ENCODE measurements around the gene PSMA3.

PSMA3 gene

GRCh38 chr14:58282925-58283593, 38.4 kb downstream of the PSMA3 start:
- H3K4me1 Mint-ChIP-seq = peaks cover 63% of the 10 kb centered on the region
- H3K36me3 Mint-ChIP-seq = peaks cover 99% of the 10 kb centered on the region
- no peaks in the 10 kb centered on the region for H3K9me3 Mint-ChIP-seq
- DNase-seq (ENCODE audit: low spot score in 2 of 2) = no peak
- no peak for ATAC-seq
- H3K27ac Mint-ChIP-seq = peak overlapping the region; percentile 53
- no peak overlapping the region for H3K4me3 Mint-ChIP-seq

GRCh38 chr14:58283730-58284129, 39.1 kb downstream of the PSMA3 start:
- ATAC-seq (no peak), DNase-seq (ENCODE audit: low spot score in 2 of 2) (no peak)
- Mint-ChIP-seq H3K4me1 (peaks cover 68% of the 10 kb centered on the region), H3K27ac (peak overlapping the region; percentile 4), H3K4me3 (no peak overlapping the region), H3K36me3 (peaks cover 99% of the 10 kb centered on the region), H3K9me3 (no peaks in the 10 kb centered on the region)

GRCh38 chr14:58285132-58285531, 40.5 kb downstream of the PSMA3 start:
- Mint-ChIP-seq H3K36me3 (peaks cover 99% of the 10 kb centered on the region), H3K9me3 (no peaks in the 10 kb centered on the region), H3K4me1 (peaks cover 73% of the 10 kb centered on the region), H3K27ac (peak overlapping the region; percentile 4), H3K4me3 (no peak overlapping the region)
- ATAC-seq (no peak), DNase-seq (ENCODE audit: low spot score in 2 of 2) (no peak)

- peaks cover 99% of the 10 kb centered on the region for H3K36me3 Mint-ChIP-seq
- H3K27ac Mint-ChIP-seq = no peak overlapping the region
- H3K9me3 Mint-ChIP-seq = no peaks in the 10 kb centered on the region
- ATAC-seq = no peak
- no peak for DNase-seq (ENCODE audit: low spot score in 2 of 2)
- no peak overlapping the region for H3K4me3 Mint-ChIP-seq
- peaks cover 55% of the 10 kb centered on the region for H3K4me1 Mint-ChIP-seq
Observed at GRCh38 chr14:58287607-58288042, 43.0 kb downstream of the PSMA3 start.

GRCh38 chr14:58288106-58288792, 43.6 kb downstream of the PSMA3 start:
- ATAC-seq (no peak), DNase-seq (ENCODE audit: low spot score in 2 of 2) (no peak)
- H3K36me3 Mint-ChIP-seq = peaks cover 99% of the 10 kb centered on the region
- H3K9me3 Mint-ChIP-seq = no peaks in the 10 kb centered on the region
- peak overlapping the region; percentile 63 for H3K27ac Mint-ChIP-seq
- peaks cover 52% of the 10 kb centered on the region for H3K4me1 Mint-ChIP-seq
- no peak overlapping the region for H3K4me3 Mint-ChIP-seq

- Mint-ChIP-seq H3K27ac (no peak overlapping the region), H3K36me3 (peaks cover 99% of the 10 kb centered on the region)
Observed at GRCh38 chr14:58291646-58292045, 47.0 kb downstream of the PSMA3 start.

GRCh38 chr14:58292187-58292586, 47.5 kb downstream of the PSMA3 start:
- H3K4me3 Mint-ChIP-seq = no peak overlapping the region
- ATAC-seq = no peak
- H3K36me3 Mint-ChIP-seq = peaks cover 94% of the 10 kb centered on the region
- peaks cover 52% of the 10 kb centered on the region for H3K4me1 Mint-ChIP-seq
- DNase-seq (ENCODE audit: low spot score in 2 of 2) = no peak
- no peak overlapping the region for H3K27ac Mint-ChIP-seq
- H3K9me3 Mint-ChIP-seq = no peaks in the 10 kb centered on the region

More at GRCh38 chr14:58291646-58292045, 47.0 kb downstream of the PSMA3 start:
- peaks cover 52% of the 10 kb centered on the region for H3K4me1 Mint-ChIP-seq
- H3K4me3 Mint-ChIP-seq = no peak overlapping the region
- ATAC-seq = no peak
- no peaks in the 10 kb centered on the region for H3K9me3 Mint-ChIP-seq
- no peak for DNase-seq (ENCODE audit: low spot score in 2 of 2)

GRCh38 chr14:58294201-58294600, 49.6 kb downstream of the PSMA3 start:
- Mint-ChIP-seq H3K4me1 (peaks cover 37% of the 10 kb centered on the region), H3K4me3 (no peak overlapping the region), H3K27ac (peak overlapping the region; percentile 26), H3K36me3 (peaks cover 74% of the 10 kb centered on the region), H3K9me3 (no peaks in the 10 kb centered on the region)
- no peak for ATAC-seq
- no peak for DNase-seq (ENCODE audit: low spot score in 2 of 2)

- Mint-ChIP-seq H3K4me1 (peaks cover 24% of the 10 kb centered on the region), H3K4me3 (no peak overlapping the region), H3K9me3 (no peaks in the 10 kb centered on the region), H3K27ac (no peak overlapping the region), H3K36me3 (peaks cover 69% of the 10 kb centered on the region)
- no peak for DNase-seq (ENCODE audit: low spot score in 2 of 2)
- no peak for ATAC-seq
Observed at GRCh38 chr14:58296726-58297125, 52.1 kb downstream of the PSMA3 start.

- peaks cover 24% of the 10 kb centered on the region for H3K4me1 Mint-ChIP-seq
- no peak for DNase-seq (ENCODE audit: low spot score in 2 of 2)
Observed at GRCh38 chr14:58297412-58297761, 52.7 kb downstream of the PSMA3 start.

GRCh38 chr14:58297762-58298476, 53.3 kb downstream of the PSMA3 start:
- peaks cover 69% of the 10 kb centered on the region for H3K36me3 Mint-ChIP-seq
- no peak overlapping the region for H3K27ac Mint-ChIP-seq
- DNase-seq (ENCODE audit: low spot score in 2 of 2) (peak; percentile 87 to 98), ATAC-seq (peak; percentile 93)
- H3K4me1 Mint-ChIP-seq = peaks cover 19% of the 10 kb centered on the region
- H3K9me3 Mint-ChIP-seq = no peaks in the 10 kb centered on the region
- H3K4me3 Mint-ChIP-seq = no peak overlapping the region

More at GRCh38 chr14:58297412-58297761, 52.7 kb downstream of the PSMA3 start:
- H3K36me3 Mint-ChIP-seq = peaks cover 69% of the 10 kb centered on the region
- H3K4me3 Mint-ChIP-seq = no peak overlapping the region
- ATAC-seq = no peak
- no peaks in the 10 kb centered on the region for H3K9me3 Mint-ChIP-seq
- H3K27ac Mint-ChIP-seq = no peak overlapping the region

GRCh38 chr14:58298477-58299400, 54.1 kb downstream of the PSMA3 start, which contains the start of gene ARID4A:
Gene ARID4A, plus strand, starts transcription at chr14:58298555. Its CDS starts 1,300 bp downstream, at chr14:58299855.
- H3K27ac Mint-ChIP-seq = peak within 1 kb of the TSS; percentile 92
- peaks cover 16% of the 10 kb centered on the region for H3K4me1 Mint-ChIP-seq
- ATAC-seq (peak; percentile 14), DNase-seq (ENCODE audit: low spot score in 2 of 2) (peak; percentile 56 to 87)
- no peaks in the 10 kb centered on the region for H3K9me3 Mint-ChIP-seq
- no peak within 1 kb of the TSS for H3K4me3 Mint-ChIP-seq
- H3K36me3 Mint-ChIP-seq = peaks cover 69% of the 10 kb centered on the region

- ATAC-seq (no peak), DNase-seq (ENCODE audit: low spot score in 2 of 2) (peak; percentile 43 to 73)
- Mint-ChIP-seq H3K27ac (peak overlapping the region; percentile 92), H3K4me3 (no peak overlapping the region), H3K36me3 (peaks cover 66% of the 10 kb centered on the region), H3K9me3 (no peaks in the 10 kb centered on the region), H3K4me1 (peaks cover 9% of the 10 kb centered on the region)
Observed at GRCh38 chr14:58299401-58300330, 55.0 kb downstream of the PSMA3 start.

GRCh38 chr14:58301416-58301815, 56.8 kb downstream of the PSMA3 start:
- Mint-ChIP-seq H3K27ac (no peak overlapping the region), H3K4me3 (no peak overlapping the region), H3K9me3 (no peaks in the 10 kb centered on the region), H3K4me1 (peaks cover 8% of the 10 kb centered on the region), H3K36me3 (peaks cover 61% of the 10 kb centered on the region)
- DNase-seq (ENCODE audit: low spot score in 2 of 2) (no peak), ATAC-seq (no peak)

Data from stimulated activated effector memory CD8-positive, alpha-beta T cell treated with anti-CD3 and anti-CD28 coated beads, Interleukin-12 subunit alpha, Interleukin-12 subunit beta, amount 100 ng/mL, for 72 hours (primary cell).